ENCODE measurements around the gene TRIM4.
"Not testable (repeated sequence)": the region's sequence is repeated elsewhere in the genome, so short reads cannot be mapped to it uniquely, and the experiment has no call there.

TRIM4 gene
- total RNA-seq: 29.9 to 50.4 (median 46.3) reads per million in 4 donors

DNA sequence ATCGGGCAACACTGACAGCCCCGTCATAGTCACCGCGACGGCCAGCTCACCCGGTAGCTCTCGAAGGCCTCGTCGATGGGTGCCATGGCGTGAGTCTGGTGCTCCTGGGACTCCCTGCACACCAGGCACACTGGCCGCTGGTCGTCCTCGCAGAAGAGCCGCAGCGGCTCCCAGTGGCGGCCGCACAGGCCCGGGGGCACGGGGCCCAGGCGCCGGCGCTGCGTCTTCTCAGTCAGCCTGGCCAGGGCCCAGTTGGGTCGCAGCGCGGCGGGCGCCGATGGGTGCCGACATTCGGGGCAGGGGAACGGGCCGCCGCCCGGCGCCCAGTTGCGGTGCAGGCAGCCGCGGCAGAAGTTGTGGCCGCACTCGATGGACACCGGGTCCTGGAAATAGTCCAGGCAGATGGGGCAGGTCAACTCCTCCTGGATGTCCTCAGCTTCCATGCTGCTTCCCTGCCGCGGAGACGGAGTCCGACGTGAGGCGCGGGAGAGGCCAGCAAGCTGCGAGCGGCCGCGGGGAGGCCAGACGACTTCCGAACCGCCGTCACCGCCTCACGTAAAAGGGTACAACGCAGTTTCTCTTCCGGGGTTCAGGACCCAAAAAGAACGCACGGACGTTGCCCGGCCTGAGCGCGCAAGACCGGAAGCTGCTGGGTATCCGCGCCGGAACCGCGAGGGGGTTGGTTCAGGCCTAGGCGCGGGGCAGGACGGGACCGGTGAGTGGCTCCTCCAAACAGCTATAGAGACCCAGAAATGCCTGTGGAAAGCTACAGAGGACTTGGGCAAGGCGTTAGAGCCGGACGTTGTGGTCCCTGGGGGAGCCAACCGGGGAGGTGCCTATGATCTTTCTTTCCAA is at the start of gene TRIM4:
Gene TRIM4 (minus strand): TSS at position 572 of the 855 bp plus-strand sequence. CDS start 129 bp downstream, at position 443.
- DNase-seq: peak; percentile 76 to 95 (median 82)

DNA sequence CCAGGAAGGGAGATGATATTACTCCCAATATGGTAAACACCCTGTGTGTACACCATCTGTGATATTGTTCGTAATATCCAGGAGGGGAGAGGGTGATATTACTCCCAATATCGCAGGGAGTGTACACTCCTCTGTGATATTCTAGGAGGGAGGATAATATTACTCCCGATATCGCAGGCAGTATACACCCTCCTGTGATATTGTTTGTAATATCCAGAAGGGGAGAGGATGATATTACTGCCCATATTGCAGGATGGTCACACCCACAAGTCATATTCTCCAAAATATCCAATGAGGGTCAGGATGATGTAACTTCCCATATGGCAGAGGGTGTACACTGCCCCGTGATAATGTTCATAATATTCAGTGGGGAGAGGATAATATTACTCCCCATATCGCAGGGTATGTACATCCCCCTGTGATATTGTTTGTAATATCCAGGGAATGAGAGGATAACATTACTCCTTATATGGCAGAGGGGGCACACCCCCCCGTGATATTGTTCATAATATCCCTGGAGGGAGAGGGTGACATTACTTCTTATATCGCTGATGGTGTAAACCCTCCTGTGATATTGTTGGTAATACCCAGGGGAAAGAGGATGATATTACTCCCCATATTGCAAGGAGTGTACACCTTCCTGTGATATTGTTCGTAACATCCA is 39.4 kb upstream of the TRIM4 start:
- DNase-seq: no peak

GRCh38 chr7:99955247-99955646 is 35.9 kb upstream of the TRIM4 start:
- DNase-seq: no peak

DNA sequence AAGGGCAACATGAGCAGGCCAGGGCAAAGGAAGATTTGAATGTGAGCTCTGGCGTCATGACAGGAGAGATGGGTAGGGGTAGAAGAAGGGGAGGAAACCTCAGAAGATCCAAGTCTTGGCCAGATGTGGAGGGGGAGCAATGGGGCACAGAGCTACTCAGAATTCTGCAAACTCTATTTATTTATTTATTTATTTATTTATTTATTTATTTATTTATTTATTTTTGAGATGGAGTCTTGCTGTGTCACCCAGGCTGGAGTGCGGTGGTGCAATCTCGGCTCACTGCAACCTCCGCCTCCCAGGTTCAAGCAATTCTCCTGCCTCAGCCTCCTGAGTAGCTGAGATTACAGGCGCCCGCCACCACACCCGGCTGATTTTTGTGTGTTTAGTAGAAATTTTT is 35.3 kb upstream of the TRIM4 start:
- DNase-seq: not testable (repeated sequence)

GRCh38 chr7:99953649-99954048 is 34.3 kb upstream of the TRIM4 start:
- peak in 1 of 5 donors; percentile 51 for DNase-seq

DNA sequence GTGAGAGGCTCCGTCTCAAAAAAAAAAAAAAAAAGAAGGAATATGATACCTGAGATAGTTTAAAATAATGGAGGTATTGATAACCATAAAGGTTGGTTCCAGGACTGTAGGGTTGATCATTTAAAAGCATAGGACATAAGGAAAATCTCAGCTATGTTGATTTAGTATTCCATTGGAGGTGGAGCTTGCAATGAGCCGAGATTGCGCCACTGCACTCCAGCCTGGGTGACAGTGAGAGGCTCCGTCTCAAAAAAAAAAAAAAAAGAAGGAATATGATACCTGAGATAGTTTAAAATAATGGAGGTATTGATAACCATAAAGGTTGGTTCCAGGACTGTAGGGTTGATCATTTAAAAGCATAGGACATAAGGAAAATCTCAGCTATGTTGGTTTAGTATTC is 33.3 kb upstream of the TRIM4 start:
- DNase-seq: not testable (repeated sequence)

DNA sequence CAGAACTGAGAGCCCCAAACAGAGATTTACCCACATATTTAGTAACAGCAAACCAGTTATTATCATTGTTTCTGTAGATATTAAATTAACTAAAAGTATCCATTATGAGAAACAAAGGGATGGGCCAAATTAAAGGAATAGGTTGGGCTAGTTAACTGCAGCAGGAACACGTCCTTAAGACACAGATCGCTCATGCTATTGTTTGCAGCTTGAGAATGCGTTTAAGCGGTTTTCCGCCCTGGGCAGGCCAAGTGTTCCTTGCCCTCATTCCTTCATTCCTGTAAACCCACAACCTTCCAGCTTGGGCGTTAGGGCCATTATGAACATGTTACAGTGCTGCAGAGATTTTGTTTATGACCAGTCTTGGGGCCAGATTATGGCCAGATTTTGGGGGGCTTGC is 31.5 kb upstream of the TRIM4 start:
- not testable (repeated sequence) for DNase-seq

DNA sequence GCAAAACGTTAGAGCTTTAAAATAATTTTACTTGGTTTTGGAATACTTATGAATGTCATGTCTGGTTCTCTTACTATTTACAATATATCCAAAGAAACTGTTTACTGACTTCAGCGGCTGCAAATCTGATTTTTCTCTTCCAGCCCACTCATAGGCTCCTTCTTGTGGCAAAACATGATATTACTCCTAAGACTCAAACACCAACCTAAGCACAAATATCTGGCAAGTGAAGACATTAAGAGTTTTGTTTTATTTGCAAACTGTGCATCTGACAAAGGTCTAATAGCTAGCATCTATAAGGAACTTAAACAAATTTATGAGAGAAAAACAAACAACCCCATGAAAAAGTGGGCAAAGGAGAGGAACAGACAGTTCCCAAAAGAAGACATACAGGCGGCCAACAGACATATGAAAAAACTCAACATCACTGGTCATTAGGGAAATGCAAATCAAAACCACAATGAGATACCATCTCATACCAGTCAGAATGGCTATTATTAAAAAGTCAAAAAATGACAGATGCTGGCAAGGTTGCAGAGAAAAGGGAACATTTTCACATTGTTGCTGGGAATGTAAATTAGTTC is 30.4 kb upstream of the TRIM4 start:
- DNase-seq: no peak

DNA sequence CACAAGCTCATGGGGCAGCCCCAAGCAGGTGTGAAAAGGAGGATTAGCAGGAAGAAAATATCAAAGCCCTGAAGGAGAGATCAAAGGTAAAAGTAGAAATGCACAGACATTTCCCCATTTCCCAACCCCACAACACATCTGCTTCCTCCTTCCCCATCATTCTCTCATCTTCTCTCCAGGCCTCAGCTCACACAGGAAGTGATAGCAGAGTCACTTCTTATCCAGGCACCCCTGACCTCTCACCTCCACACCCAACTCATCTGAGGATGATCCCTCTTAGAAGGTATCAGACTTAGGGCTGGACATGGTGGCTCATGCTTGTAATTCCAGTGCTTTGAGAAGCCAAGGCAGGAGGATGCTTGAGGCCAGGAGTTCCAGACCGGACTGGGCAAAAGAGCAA is 28.3 kb upstream of the TRIM4 start:
- DNase-seq: no peak

- DNase-seq: no peak
These were observed 25.3 kb upstream of the TRIM4 start for GRCh38 chr7:99944497-99945070.

DNA sequence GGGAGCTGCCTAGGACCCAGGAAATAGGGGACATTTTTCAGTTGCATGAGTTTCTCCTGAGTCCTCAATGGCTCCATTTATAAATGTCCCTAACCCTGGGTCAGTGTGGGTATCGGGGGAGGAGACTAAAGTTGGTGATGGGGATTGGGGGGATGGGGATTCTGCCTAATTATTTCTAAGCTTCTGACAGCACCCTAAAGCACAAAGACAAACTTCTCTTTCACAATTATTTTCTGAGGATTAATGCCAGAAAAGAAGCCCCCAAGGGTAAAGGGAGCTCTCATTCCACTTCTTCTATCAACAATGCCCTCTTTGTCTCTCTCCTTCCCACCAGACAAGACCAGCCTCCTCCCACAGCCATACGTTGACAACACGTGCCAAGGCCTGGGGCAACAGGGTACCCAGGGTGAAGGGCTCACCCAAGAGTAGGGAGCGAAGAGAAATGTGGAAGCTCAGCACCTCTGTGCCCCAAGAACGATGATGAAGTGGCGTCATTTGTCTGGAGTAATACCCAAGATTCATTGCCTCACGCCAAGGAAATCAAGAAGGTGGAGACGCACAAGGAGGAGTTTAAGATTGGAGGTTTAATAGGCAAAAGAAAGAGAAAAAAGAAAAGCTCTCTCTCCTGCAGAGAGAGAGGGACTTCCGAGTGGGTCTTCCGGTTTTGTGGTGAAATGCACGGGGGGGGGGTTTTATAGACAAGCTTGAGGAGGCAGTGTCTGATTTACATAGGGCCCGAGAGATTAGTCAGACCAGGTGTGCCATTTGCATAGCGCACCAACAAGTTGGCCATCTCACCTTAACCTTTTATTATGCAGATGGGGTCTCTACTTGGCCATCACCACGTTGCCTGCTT is 24.5 kb upstream of the TRIM4 start:
- no peak for DNase-seq

- no peak for DNase-seq
These were observed 19.0 kb upstream of the TRIM4 start for GRCh38 chr7:99938296-99938695.

GRCh38 chr7:99935009-99935408 is 15.7 kb upstream of the TRIM4 start:
- DNase-seq: not testable (repeated sequence)

- no peak for DNase-seq
These were observed 11.0 kb upstream of the TRIM4 start for GRCh38 chr7:99930376-99930775.

- no peak for DNase-seq
These were observed 10.4 kb upstream of the TRIM4 start for GRCh38 chr7:99929730-99930053.

GRCh38 chr7:99928994-99929729 is 9.8 kb upstream of the TRIM4 start, which contains the start of gene GJC3:
TSS of gene GJC3 (minus strand) at chr7:99929620. CDS start at chr7:99929620, 0 bp downstream.
- peak in 4 of 5 donors; percentile 15 to 55 (median 22) for DNase-seq

GRCh38 chr7:99928188-99928587 is 8.9 kb upstream of the TRIM4 start:
- no peak for DNase-seq

DNA sequence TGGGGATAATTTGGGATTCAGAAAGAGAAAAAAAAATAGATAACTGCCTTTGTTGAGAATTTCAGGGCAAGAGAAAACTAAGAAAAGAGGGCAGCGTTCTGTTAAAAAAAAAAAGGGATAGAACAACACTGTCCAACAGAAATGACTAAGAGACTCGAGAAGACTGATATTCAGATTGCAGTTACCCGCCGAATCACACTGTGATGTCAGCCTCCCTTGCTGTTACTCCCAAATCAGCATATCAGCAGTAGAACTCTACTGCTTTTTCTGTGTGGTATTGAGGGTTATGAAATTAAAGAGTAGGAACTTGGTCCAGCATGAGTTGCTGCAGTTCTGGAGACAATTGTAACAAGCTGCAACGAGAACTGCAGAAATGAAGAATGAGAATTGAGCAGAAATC is 8.2 kb upstream of the TRIM4 start:
- no peak for DNase-seq

- no peak for DNase-seq
These were observed 7.0 kb upstream of the TRIM4 start for GRCh38 chr7:99926321-99926720.

DNA sequence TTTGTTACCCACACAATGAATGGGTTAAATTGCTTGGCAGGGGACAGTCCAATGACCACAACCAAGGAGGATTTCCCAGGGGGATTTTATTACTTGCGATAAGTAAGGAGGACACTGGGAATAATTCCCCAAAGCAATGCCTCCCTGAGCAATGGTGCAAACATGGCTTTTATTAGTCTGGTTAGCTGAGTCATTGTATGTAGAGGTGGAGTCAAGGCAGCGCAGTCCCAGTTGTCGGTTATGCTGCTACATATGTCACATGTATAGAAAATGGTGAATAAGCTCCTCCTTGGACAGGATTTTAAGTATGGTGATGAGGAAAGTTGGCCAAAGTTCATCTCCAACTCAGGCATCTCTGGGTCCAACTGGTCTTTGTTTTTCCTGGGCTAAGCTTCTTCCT is 3.9 kb upstream of the TRIM4 start:
- DNase-seq: no peak

- no peak for DNase-seq
These were observed 819 bp upstream of the TRIM4 start for GRCh38 chr7:99920149-99920548.

DNA sequence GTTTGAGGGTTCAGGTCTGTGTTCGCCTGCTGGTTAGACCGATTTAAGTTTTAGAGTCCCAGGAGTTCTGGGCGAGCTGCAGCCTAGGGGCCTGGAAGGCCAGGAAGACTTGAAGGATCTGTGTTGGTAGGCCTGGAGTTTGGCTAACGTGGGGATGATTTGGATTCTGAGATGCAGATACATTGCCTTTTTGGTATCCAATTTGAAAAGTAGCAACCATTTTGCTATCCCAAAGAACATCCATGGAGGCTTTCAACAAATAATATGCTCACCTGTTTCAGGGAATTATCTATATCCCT is 433 bp upstream of the TRIM4 start:
- no peak for DNase-seq

Data from T-helper 1 cell (primary cell).